ENCODE data around the gene EFNA5.
"Not testable (repeated sequence)": the region's sequence is repeated elsewhere in the genome, so short reads cannot be mapped to it uniquely, and the experiment has no call there.

Gene EFNA5

DNA sequence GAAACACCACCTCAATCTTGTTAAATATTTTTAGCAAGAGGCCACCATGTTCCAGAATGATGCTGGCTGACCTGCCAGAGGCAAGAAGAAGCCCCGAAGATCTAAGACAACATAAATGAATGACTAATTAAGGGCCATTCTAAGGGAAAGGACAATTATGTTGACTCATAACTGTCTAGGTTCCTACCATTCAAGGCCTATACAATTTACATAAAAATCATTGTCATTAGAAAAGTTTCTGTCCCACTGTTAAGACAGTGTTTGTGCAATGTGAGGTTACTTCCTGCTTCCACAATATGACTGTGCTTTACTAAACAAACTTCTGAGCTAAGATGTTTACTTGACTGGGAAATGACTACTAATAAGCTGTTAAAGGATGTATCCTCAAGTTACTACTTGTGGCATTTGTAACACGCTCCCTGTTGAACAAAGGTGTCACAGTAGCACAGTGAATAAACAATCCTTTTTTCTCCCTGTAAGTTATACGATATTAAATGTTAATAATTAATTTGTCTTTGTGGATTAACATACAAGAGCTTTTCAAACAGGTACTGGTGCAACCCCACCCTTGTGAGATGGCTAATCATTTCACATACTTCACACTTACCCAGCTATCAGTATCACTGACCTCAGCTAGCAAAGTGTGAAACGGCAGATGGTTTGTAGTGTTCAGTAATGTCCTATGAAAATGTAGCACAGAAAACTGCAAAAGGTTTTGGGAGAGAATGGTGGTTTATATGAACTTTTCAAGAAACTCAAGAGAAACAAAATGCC lies 195.8 kb downstream of the EFNA5 start:
- no peak for DNase-seq

DNA sequence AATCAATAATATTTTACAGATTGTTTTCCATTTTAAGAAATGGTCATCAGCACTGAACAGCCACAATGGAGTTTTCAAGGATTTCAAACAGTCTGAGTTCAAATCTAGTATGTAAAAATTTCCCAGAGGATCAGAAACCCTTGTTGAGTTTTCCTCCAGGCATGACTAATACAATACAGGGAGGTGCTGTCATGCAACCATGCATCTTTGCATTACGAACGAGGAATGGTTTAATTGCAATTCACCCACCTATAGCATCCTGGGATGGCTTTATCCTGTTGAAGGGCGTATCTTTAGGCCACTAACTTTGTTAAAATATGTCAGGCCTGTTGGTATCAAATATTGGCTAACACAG lies 196.4 kb downstream of the EFNA5 start:
- no peak for DNase-seq

DNA sequence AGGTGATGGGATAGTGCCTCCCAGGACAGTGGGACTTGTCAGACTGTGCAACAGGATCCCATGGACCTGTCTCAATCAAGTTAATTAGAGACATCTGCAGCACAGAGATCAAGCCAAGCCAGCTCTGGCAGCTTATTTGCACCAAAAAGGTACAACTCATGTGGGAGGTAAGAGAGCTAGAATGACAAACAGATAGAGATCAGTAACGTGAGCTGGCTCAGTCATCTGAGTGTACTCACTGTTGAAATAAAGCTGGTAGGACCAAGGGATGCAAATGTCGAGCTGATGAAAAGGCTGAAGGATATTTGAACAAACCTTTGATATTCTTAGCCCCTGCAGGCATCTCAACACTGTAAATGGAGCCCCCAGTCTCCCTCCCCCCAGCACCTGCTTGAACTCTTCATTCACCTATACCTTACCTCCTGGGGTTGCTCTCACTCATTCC lies 198.1 kb downstream of the EFNA5 start:
- DNase-seq, result no peak

DNA sequence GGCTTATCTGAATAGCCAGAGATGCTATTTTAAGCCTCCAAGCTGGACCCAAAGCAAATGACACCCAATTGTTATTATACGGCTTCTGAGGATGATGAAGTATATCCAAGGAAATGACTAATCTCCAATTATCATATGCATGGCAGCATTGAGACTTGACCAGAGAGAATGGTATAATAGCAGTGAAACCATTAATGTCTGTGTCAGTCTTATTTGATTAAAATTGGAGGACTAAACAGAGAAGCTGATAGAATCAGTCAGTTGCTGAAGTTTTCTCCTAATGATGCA lies 200.5 kb downstream of the EFNA5 start:
- no peak for DNase-seq

DNA sequence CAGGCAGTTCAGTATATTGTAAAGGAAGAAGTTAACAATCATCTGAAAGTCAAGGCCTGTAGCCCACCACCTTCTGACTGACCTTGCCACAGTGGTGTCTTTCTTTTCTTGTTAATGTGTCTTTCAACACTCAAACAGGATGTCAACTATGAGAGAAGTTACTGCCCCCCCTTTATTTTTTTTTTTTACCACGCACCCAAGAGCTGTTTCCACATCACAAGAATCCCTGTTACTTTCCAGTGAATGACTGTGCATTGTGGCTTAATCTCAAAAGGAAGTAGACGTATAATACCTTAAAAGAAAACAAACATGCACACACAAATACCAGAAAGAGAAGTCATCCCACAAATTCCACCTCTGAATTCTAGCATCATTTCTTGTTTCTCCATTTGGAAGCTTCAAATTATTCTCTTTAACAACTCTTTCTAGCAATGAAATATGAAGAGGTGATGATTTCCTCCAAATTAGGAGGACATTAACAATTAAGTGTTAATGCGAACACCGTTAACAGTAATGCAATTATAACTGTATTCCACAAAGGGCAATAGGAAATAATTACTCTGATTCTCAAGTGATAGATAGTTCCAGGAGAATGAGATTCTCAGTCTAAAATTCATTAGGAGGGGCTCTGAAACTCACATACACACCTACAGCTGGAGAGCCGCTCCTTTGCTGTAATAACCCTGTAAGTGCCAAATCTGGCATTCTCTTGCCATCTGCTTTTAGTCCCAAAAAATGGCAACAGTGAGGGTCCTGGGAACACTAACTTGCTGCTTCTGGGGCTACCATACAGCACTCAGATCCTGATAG lies 201.0 kb downstream of the EFNA5 start:
- no peak for DNase-seq

DNA sequence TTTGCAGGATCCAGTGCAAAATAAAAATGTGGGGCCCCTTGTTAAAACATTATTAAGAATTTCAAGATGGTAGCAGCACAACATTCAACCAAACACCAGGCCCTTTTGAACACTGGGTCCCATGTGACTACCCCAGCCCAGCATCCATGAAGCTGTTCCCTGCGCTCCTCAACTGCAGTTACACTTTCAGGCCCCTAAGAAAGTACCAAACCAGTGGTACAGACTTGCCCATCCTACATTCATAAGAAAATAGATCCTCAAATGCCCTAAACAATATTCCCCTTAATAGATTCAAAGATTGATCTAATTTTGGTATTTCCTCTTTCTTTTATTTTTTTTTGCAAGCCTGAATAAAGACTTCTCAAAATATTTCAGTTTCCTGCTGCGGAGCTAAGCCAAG lies 201.7 kb downstream of the EFNA5 start:
- DNase-seq, result no peak

DNA sequence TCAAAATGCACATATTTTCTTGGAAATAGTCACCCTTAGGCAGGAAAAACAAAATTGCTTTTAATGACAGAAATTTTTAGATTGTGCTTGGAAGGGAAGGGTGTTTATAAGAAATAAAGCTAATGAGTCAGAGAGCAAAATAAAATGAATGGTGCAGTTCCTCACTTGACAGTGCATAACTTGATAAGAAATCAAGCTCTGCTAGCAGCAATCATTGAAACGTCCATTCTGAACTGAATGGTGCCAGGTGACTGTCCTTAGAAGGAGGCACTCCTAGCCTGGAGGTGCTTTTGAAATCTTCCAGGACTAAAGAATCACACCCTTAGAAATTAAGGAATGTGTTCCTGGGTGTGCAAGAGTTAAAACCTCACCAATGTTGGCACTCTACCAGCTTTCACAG lies 202.5 kb downstream of the EFNA5 start:
- no peak for DNase-seq

DNA sequence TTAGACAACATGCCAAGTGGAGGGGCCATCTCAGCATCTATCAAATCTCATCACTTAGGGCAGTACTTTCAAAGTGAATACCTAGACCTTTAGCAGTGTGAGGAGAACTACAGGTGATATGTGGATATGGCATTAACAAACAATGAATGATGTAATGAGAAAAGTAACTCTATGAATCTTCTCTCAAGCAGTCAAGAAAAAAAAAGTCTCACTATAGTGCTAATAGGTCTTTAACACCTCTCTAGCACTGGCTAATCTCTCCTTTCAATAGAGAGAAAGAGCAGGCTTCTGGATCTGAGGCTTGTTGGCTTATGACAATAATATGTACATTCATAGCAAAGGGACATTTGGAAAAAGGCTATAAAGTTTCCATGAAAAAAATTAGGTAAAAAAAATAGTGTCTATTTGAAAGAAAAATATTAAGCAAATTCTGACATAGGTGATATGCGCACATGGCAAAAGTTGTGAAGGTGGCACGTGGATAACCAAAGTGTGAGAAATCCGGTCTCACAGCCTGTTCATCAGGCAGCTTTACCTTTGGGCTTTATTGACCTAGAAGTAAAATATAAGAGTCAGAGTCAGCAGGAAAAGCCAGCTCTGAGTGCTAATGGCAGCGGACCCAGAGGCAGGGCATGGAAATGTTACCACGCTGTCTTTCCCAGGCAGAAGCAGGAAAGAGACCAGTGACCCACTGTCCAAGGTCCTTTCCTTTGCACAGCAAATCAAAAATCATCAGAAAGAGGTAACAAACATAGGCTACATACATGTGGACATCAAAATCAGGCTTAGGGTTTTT lies 203.4 kb downstream of the EFNA5 start:
- DNase-seq, result no peak

DNA sequence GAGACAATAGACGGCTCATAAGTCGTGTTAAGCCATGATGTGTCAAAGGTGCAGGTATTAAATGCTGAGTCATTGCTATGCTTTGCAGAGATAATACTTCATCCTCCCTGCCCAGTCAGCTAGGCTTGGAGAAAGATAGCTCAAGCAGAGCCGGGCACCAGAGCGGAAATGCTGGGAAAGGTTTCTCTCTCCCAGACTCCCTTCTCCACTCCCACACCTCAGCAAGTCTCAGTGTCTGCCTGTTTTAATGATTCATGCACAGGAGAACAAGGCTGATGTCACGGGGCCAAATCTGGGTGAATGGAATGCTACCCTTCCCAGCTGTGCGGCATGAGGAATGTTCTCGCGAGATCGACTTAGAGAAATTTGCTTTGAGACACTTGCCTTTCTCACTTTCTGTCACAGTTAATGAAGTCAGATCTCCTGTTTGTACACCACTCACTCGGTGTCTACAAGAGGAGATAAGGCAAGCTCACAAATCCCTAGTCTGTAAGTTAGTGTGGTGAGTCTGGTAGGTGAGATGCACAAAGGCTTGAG lies 204.4 kb downstream of the EFNA5 start:
- DNase-seq, result no peak

DNA sequence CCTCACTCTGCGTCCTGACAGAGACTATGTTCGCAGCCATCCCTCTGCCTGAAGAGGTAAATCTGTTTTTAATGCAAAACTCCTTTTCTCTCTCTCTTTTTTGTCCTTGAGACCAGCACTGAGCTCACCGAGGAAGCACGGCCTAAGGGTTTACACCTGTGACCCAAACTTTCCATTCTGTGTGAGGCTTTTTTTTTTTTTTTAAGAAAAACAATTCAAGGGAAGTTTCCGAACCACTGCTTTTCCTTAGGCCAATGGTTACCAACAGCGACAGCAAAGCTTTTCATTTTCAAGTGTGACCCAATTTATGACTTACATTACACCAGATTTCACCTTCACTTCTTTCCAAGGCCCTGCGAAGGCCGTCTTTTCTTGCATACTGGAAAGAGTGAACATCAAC lies 205.9 kb downstream of the EFNA5 start:
- no peak for DNase-seq

DNA sequence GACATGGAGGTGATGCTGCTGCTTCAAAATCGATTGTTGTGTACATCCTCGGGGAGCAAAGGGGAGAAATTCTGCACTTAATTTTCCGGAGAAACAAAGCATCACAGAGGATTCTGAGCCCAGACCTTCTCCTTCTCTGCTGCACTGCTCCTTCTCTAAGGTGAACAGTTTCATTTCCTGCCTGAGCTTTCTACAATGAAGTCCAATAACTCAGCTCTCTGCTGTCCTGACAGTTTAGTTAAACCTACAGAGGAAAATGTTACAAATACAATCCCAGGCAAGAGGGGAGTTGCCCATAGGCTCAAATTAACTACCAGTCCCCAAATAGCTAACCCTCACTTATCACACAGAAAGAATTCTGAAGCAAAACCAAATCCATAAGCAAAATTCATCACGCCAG lies 206.3 kb downstream of the EFNA5 start:
- DNase-seq, result no peak

DNA sequence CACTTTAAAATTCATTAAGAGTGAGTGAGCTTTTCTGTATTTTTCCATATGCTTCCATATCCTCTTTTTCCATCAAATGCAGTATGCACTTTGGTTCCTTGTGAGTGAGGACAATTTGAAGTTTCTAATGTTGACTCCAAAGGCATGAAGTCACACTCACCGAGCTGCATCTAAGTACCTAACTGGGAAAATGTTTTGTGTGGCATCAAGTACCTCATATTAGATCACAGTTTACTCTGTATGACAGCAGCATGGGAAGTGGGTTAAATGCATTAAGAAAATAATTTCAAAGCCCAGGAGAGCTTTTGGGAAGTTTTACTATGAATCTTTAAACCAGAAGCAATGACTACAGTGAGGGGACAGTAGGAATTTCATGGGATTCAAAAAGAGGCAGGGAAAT lies 207.0 kb downstream of the EFNA5 start:
- no peak for DNase-seq

DNA sequence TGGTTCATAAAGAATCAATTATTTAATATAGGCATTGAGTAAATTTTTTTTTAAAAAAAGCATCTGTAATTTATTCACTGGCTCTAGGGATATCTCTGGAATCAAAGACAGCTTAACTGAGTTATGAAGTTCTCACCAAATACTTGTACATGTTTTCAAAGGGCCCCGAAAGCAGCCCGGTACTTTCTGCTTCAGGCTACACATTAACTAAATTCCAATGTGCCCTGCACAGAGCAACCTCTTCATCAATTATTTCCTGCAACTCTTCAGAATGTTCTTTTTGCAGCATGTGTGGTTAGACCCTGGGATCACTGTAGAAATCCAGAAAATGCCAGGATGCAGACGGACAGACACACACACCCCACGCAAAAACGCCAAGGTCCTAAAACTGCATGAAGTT lies 209.0 kb downstream of the EFNA5 start:
- no peak for DNase-seq

DNA sequence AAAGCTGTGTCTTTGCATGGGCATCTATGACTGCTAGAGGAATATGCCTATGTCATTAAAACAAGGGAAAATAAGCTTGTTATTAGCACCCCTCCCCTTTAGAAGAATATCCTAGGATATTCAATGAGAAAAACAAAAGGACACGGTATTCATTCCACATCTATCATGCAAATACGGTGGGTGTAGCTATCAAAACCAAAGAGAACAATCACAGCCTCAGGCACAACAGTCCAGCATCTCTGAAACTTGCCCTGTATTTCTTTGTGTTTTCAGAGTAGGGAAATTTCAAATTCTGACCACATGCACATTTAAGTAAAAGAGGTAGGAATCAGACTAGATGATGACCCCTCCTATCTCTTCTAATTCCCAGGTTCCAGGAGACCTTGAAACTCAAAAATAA lies 209.9 kb downstream of the EFNA5 start:
- DNase-seq, result no peak

DNA sequence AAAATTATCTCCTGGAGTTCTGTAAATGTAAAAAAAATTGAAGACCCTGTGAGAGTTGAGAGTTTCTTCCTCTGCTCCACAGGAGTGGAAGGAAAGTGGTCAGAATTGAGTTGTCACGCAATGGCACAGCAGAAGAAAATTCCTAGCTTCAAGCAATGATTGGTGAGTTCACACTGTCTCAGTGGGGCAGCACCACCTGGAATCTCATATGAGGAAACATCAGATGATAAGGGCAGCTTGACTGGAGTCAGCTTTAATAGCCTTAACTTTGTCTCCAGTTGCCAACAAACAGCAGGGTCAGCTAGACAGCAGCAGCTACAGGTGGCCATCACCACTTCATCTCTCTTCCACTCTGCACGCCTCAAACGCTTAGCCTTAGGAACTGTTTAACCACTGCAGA lies 211.1 kb downstream of the EFNA5 start:
- DNase-seq, result no peak

DNA sequence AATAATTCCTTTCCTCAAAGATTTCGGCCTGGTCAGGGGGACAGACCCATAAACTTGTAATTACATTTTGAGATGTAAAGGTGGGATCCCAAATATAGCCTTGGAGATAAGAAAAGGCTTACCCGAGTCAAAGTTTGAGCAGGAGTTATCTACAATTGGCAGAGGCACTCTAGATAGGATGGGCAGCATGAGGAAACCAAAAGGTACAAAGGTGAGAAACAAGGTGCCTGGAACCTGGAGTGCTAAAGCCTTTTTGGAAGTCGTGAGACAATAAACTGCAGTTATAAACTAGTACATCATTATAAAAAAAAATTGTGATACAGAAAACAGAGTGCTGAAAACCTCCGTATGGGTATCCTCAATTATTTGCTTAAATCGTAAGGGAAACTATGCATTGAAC lies 212.4 kb downstream of the EFNA5 start:
- DNase-seq, result no peak

DNA sequence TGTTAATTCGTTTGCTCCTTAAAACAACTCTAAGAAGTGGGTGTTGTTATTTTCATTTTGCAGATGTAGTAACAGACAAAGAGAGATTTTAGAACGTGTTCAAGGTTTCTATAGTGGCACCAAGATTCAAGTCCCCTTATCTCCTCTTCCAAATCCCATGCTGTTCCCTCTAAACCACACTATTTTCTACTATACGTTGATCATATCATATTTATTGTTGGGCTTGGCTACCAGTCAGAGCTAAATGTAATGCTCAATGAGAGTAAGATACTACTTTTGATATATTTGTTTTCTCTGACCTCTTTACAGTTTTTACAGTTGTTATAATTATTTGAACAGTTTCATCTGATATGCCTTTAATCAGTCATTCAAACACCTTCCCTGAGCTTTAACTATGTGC lies 212.9 kb downstream of the EFNA5 start:
- DNase-seq, result no peak

DNA sequence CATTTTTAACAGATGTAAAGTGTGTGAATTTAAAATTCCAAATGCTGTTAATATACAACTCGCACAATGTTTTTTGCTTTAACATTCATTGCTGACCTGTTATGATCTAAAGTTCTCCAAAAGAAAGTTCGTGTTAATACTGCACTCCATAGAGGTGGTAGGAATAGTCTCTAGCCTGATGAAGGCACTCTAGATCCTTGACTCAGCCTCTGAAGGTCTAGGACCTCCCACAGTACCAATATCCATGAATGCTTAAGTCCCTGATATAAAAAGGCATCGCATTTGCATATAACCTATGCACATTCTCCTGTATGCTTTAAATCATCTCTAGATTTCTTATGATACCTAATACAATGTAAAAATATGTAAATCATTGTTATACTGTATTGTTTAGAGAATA lies 213.6 kb downstream of the EFNA5 start:
- no peak for DNase-seq

DNA sequence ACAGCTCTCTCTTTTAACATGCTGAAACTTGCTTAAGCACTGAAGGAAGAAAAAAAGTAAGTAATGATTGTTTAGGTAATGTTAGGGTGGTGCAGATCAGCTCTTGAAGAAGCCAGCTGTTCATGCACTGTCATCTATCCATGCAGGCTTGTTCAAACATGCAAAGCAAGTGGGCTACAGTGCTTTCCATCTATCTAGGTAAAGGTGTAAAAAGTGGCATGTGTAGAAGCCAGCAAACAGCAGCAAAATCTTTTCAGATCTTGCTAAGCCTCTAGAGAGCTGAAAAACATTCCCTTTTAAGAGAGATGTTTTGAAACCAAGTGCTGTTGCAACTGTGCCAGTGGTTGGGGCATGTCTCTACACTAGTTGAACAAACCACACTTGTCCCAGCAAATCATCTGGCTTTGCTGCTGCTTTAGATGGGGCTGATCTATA lies 214.4 kb downstream of the EFNA5 start:
- DNase-seq, result no peak

DNA sequence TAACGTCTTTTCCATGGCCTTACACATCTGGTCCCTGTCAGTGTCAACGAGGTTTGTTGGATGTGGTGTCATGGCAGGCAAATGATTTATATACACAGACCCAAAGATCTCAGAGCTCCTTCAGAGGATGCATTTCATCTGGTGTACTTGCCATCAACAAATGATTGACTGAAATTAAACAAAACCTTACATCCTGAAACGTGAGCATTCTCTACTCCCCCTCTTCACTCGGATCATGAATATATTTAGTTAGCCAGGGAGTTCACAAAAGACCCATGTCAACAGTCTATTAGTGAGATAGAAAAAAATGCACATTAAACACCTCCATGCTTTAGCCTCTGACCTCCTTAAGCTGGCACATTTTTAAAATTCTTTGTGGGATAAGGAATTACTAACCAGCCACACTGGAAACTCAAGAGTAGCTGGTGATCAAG lies 215.6 kb downstream of the EFNA5 start:
- no peak for DNase-seq

DNA sequence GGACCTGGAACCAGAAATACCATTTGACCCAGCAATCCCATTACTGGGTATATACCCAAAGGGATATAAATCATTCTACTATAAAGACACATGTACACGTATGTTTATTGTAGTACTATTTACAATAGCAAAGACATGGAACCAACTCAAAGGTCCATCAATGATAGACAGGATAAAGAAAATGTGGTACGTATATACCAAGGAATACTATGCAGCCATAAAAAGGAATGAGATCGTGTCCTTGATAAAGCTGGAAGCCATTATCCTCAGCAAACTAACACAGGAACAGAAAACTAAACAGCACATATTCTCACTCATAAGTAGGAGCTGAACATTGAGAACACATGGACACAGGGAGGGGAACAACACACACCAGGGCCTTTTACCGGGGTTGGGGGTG lies 218.9 kb downstream of the EFNA5 start:
- DNase-seq, result not testable (repeated sequence)

DNA sequence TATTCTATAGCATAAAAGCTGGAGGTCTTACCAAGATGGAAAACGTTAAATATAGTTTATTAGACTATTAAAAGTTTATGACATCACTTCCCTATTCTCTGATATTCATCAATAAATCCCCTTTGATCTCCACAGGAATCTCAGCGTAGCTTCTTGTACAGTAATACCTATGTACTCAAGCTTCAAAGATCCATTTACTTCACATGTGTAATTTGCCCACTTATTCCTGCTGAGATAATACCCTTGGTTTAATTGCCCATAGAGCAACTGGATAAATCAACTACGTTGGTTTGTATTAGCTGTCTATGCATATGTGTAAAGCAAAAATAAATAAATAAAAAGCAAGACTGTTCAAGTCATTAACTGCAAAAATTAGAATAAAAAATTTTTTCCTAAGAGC lies 219.7 kb downstream of the EFNA5 start:
- no peak for DNase-seq

DNA sequence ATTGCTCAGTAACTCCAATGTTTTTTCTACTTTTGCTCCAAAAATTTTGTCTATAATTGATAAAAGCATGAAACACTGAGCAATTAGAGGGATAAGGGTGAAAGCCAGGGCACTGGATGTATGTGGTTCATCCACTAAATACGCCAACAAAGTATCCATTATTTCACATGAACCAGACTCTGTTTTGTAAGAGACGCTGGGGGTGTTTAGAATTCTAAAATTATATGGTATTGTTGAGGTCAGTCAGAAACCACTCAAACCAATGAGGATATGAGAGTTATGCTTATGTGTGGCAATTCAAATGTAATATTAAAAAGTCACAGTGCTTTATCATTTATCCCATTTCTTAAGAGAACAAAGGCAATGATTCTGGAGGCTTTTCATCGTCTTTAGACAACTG lies 220.2 kb downstream of the EFNA5 start:
- DNase-seq, result no peak

DNA sequence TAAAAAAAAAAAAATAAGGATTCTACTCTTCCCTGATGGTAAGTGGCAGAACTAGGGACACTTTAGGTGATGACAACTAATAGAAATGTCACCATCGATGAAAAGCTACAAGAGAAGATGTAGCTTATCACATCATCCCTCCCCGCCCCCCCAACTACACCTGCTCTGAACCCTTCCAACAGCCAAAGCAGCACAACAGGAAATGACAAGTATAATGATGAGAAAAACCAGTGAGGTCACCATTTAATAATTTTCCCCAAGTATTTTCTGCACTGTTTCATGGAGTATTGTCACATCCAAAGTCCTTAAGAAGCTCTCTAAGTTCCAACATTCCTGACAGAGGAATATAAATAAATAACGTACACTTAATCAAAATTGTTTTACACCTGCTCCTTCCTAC lies 221.4 kb downstream of the EFNA5 start:
- DNase-seq, result no peak

Measured in NCI-H510A (cell line).